ENCODE data around the gene SCAMP2.

SCAMP2 gene

GRCh38 chr15:74857671-74858368 lies 15.3 kb downstream of the SCAMP2 start:
- DNase-seq = no peak

GRCh38 chr15:74857082-74857655 lies 16.0 kb downstream of the SCAMP2 start:
- no peak for DNase-seq

GRCh38 chr15:74856537-74856936 lies 16.6 kb downstream of the SCAMP2 start:
- no peak for DNase-seq

GRCh38 chr15:74855857-74856256 lies 17.3 kb downstream of the SCAMP2 start:
- DNase-seq = no peak

- DNase-seq = no peak
Observed at GRCh38 chr15:74854453-74855022, 18.6 kb downstream of the SCAMP2 start.

- no peak for DNase-seq
Observed at GRCh38 chr15:74851960-74852359, 21.2 kb downstream of the SCAMP2 start.

GRCh38 chr15:74850393-74850792 lies 22.8 kb downstream of the SCAMP2 start:
- DNase-seq = no peak

GRCh38 chr15:74847432-74847831 lies 25.7 kb downstream of the SCAMP2 start:
- no peak for DNase-seq

GRCh38 chr15:74845581-74845980 lies 27.6 kb downstream of the SCAMP2 start:
- DNase-seq = no peak

- no peak for DNase-seq
Observed at GRCh38 chr15:74845208-74845568, 28.0 kb downstream of the SCAMP2 start.

- DNase-seq = no peak
Observed at GRCh38 chr15:74844319-74845207, 28.6 kb downstream of the SCAMP2 start.

- DNase-seq = no peak
Observed at GRCh38 chr15:74843891-74844299, 29.3 kb downstream of the SCAMP2 start.

- DNase-seq = no peak
Observed at GRCh38 chr15:74843445-74843828, 29.7 kb downstream of the SCAMP2 start.

GRCh38 chr15:74842581-74843444 lies 30.4 kb downstream of the SCAMP2 start, which contains the start of gene ULK3:
Gene ULK3 (minus strand): TSS chr15:74843156. CDS start chr15:74843105, 51 bp downstream.
- peak; percentile 87 to 96 for DNase-seq

- no peak for DNase-seq
Observed at GRCh38 chr15:74841891-74842373, 31.2 kb downstream of the SCAMP2 start.

- DNase-seq = no peak
Observed at GRCh38 chr15:74840851-74841775, 32.1 kb downstream of the SCAMP2 start.

GRCh38 chr15:74839526-74840395 lies 33.4 kb downstream of the SCAMP2 start:
- no peak for DNase-seq

GRCh38 chr15:74838746-74839525 lies 34.2 kb downstream of the SCAMP2 start:
- DNase-seq = no peak

GRCh38 chr15:74838137-74838516 lies 35.0 kb downstream of the SCAMP2 start:
- DNase-seq = no peak
